Astrocyte (in vitro differentiated cells and primary cell): ENCODE measurements around the gene CDH13. TPM values are rescaled to one million over a fixed set of nuclear protein-coding genes. Genes with fewer than 3 reads are reported as not detected.
A peak's percentile ranks its signal among the peaks of the same experiment; 100 is the strongest.

Experiments
- DNase-seq: peaks from one replicate; pipeline ENCODE4 v3.0.0-alpha.2; 2010; ENCODE audit warnings: low read depth
- FAIRE-seq: peaks from 2 replicates; lab custom pipeline; 2011; peaks lifted over from hg19 to GRCh38; lab: Jason Lieb, UNC
- H2AFZ ChIP-seq: 2 replicates; pipeline ENCODE4 v1.6.0; 2012; ENCODE audit warnings: low read depth, low read length, inconsistent platforms
- H3K27ac ChIP-seq: 2 replicates; pipeline ENCODE4 v1.5.1; 2011; ENCODE audit warnings: low read depth, low read length, inconsistent platforms
- H3K27me3 ChIP-seq: 2 replicates; pipeline ENCODE4 v1.6.0; 2011; ENCODE audit warnings: low read length, inconsistent platforms; ENCODE audit not compliant: insufficient read depth
- H3K36me3 ChIP-seq: 2 replicates; pipeline ENCODE4 v1.5.1; 2011; ENCODE audit warnings: low read length, inconsistent platforms; ENCODE audit not compliant: insufficient read depth
- H3K4me1 ChIP-seq: 2 replicates; pipeline ENCODE4 v1.5.1; 2011; ENCODE audit warnings: low read length, inconsistent platforms; ENCODE audit not compliant: insufficient read depth
- H3K4me2 ChIP-seq: 2 replicates; pipeline ENCODE4 v1.6.0; 2012; ENCODE audit warnings: low read length, inconsistent platforms
- H3K4me3 ChIP-seq: 2 replicates; pipeline ENCODE4 v1.5.1; 2011; ENCODE audit warnings: low read depth, mild to moderate bottlenecking, low read length, inconsistent platforms; ENCODE audit not compliant: insufficient read depth
- H3K79me2 ChIP-seq: 2 replicates; pipeline ENCODE4 v1.6.0; 2012; ENCODE audit warnings: mild to moderate bottlenecking, low read length, inconsistent platforms; ENCODE audit not compliant: insufficient read depth
- H3K9ac ChIP-seq: 2 replicates; pipeline ENCODE4 v1.6.0; 2012; ENCODE audit warnings: mild to moderate bottlenecking, low read length, inconsistent platforms
- H3K9me3 ChIP-seq: 2 replicates; pipeline ENCODE4 v1.5.1; 2012; ENCODE audit warnings: low read depth, mild to moderate bottlenecking, low read length, inconsistent platforms; ENCODE audit not compliant: insufficient read depth
- H4K20me1 ChIP-seq: 2 replicates; pipeline ENCODE4 v1.6.0; 2012; ENCODE audit warnings: low read length, inconsistent platforms; ENCODE audit not compliant: insufficient read depth
- H3K27ac Mint-ChIP-seq: one replicate; pipeline ENCODE4 v1.8.0; 2021; ENCODE audit warnings: mild to moderate bottlenecking, mixed read lengths; ENCODE audit not compliant: unreplicated experiment
- H3K27me3 Mint-ChIP-seq: one replicate; pipeline ENCODE4 v1.8.0; 2021; ENCODE audit warnings: low read depth, mixed read lengths; ENCODE audit not compliant: unreplicated experiment
- H3K36me3 Mint-ChIP-seq: one replicate; pipeline ENCODE4 v1.8.0; 2021; ENCODE audit warnings: low read depth, mixed read lengths; ENCODE audit not compliant: unreplicated experiment
- H3K4me1 Mint-ChIP-seq: one replicate; pipeline ENCODE4 v1.8.0; 2021; ENCODE audit warnings: low read depth, mixed read lengths; ENCODE audit not compliant: unreplicated experiment
- H3K4me3 Mint-ChIP-seq: one replicate; pipeline ENCODE4 v1.8.0; 2021; ENCODE audit warnings: mild to moderate bottlenecking, moderate library complexity, mixed read lengths; ENCODE audit not compliant: unreplicated experiment
- H3K9me3 Mint-ChIP-seq: one replicate; pipeline ENCODE4 v1.8.0; 2021; ENCODE audit warnings: mild to moderate bottlenecking, mixed read lengths; ENCODE audit not compliant: unreplicated experiment
- EZH2 ChIP-seq: IDR thresholded peaks from 2 replicates; pipeline ENCODE4 v1.6.1; 2012; ENCODE audit warnings: mild to moderate bottlenecking, low read length, inconsistent platforms; ENCODE audit not compliant: insufficient read depth
- total RNA-seq: library from RNA; stranded (reverse); gene quantifications from 2 replicates; pipeline ENCODE4 v1.2.1, GENCODE V29; 2021
- TF ChIP-seq, protein P1 (sequence below): IDR thresholded peaks from 2 replicates; pipeline ENCODE4 v1.5.1; 2011; ENCODE audit warnings: low read depth, mild to moderate bottlenecking, inconsistent platforms, low read length, moderate library complexity; ENCODE audit not compliant: insufficient read depth

CDH13 gene
- total RNA-seq, 1 donor from 2014 or later = 41.7 TPM

DNA sequence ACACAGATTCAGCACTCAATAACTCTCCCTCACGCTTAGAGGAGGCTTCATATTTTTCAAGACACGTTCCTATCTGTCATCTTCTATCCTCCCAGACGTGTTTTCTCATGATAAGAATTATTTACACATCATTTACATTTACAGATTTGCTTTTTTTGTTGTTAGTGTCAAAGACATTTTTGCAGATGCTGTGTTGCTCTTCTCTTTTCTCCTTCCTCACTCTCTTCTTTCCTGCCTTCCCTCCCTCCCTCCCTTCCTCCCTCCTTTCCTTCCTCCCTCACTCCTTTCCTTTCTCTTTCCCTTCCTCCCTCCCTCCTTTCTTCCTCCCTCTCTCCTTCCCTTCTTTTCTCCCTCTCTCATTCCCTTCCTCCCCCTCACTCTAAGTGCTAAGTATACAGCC lies 643.9 kb downstream of the CDH13 start:
- no peaks in the 10 kb centered on the region for H3K4me1 Mint-ChIP-seq
- no peak for TF ChIP-seq EZH2
- TF ChIP-seq, protein P1, sequence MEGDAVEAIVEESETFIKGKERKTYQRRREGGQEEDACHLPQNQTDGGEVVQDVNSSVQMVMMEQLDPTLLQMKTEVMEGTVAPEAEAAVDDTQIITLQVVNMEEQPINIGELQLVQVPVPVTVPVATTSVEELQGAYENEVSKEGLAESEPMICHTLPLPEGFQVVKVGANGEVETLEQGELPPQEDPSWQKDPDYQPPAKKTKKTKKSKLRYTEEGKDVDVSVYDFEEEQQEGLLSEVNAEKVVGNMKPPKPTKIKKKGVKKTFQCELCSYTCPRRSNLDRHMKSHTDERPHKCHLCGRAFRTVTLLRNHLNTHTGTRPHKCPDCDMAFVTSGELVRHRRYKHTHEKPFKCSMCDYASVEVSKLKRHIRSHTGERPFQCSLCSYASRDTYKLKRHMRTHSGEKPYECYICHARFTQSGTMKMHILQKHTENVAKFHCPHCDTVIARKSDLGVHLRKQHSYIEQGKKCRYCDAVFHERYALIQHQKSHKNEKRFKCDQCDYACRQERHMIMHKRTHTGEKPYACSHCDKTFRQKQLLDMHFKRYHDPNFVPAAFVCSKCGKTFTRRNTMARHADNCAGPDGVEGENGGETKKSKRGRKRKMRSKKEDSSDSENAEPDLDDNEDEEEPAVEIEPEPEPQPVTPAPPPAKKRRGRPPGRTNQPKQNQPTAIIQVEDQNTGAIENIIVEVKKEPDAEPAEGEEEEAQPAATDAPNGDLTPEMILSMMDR = no peak
- Histone ChIP-seq H4K20me1 (no peaks in the 10 kb centered on the region), H3K9ac (no peak overlapping the region), H3K4me2 (no peak overlapping the region), H3K4me1 (no peaks in the 10 kb centered on the region), H3K9me3 (no peaks in the 10 kb centered on the region), H3K79me2 (no peaks in the 10 kb centered on the region), H2AFZ (no peak overlapping the region), H3K4me3 (no peak overlapping the region), H3K27ac (no peak overlapping the region), H3K36me3 (no peaks in the 10 kb centered on the region), H3K27me3 (no peaks in the 10 kb centered on the region)
- no peak overlapping the region for H3K27ac Mint-ChIP-seq
- DNase-seq (no peak), FAIRE-seq (no peak)
- peaks cover 4% of the 10 kb centered on the region for H3K27me3 Mint-ChIP-seq
- peaks cover 1% of the 10 kb centered on the region for H3K36me3 Mint-ChIP-seq
- no peaks in the 10 kb centered on the region for H3K9me3 Mint-ChIP-seq
- H3K4me3 Mint-ChIP-seq = no peak overlapping the region

DNA sequence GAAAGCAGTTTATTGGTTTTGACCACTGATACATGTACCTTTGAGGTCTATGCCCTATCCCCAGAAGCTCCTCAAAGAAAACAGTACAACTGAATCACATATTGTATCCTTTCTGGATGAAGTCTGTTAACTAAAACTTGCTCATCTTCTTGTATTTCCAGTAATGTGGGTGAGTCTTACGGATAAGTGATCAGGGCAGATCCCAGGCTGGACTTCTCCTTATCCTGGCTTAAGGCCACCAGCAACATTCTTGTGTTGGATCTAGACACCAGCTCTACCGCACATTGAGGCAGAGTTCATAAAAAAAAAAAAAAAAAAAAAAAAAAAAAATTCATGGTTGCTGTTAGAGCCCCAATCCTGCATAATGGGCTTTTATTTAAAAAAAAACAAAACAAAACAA lies 644.4 kb downstream of the CDH13 start:
- Mint-ChIP-seq H3K27ac (no peak overlapping the region), H3K4me1 (no peaks in the 10 kb centered on the region), H3K27me3 (peaks cover 4% of the 10 kb centered on the region), H3K36me3 (peaks cover 1% of the 10 kb centered on the region), H3K4me3 (no peak overlapping the region), H3K9me3 (no peaks in the 10 kb centered on the region)
- Histone ChIP-seq H3K9me3 (no peaks in the 10 kb centered on the region), H3K4me3 (no peak overlapping the region), H3K4me2 (no peak overlapping the region), H3K27me3 (no peaks in the 10 kb centered on the region), H2AFZ (no peak overlapping the region), H3K79me2 (no peaks in the 10 kb centered on the region), H4K20me1 (no peaks in the 10 kb centered on the region), H3K9ac (no peak overlapping the region), H3K36me3 (no peaks in the 10 kb centered on the region), H3K27ac (no peak overlapping the region), H3K4me1 (no peaks in the 10 kb centered on the region)
- TF ChIP-seq, protein P1 = no peak
- TF ChIP-seq EZH2 = no peak
- DNase-seq = no peak
- FAIRE-seq = no peak

DNA sequence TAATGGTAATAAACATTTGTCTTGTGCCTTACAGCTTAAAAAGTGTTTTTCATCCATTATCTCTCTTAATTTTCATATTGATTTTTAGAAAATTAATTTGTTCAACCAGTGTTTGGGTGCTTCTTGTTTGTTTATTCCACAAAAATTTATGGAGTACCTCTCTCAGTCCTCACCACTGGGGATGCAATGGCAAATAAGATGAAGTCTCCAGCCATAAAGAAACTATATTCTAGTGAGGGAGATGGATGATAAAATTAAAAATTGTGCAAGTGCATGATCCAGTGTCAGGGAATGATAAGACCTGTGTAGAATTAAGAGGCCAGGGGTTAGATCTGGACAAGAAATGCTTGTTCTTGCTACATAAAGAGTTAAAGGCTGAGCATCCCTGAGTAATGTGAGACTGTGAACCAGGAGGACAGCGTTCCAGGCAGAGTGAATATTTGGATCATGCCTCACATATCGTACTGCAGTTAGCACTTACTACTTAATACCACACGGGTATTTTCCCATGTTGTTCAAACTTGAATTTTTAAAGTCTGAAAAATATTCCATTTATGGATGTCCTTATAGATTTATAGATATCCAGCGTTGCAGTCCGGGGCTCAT lies 645.3 kb downstream of the CDH13 start:
- TF ChIP-seq, protein P1 = no peak
- no peak for TF ChIP-seq EZH2
- Histone ChIP-seq H3K36me3 (no peaks in the 10 kb centered on the region), H3K4me2 (no peak overlapping the region), H3K9me3 (no peaks in the 10 kb centered on the region), H3K4me3 (no peak overlapping the region), H3K79me2 (no peaks in the 10 kb centered on the region), H3K27ac (no peak overlapping the region), H4K20me1 (no peaks in the 10 kb centered on the region), H3K4me1 (no peaks in the 10 kb centered on the region), H3K9ac (no peak overlapping the region), H2AFZ (no peak overlapping the region), H3K27me3 (no peaks in the 10 kb centered on the region)
- H3K36me3 Mint-ChIP-seq = no peaks in the 10 kb centered on the region
- peak; percentile 6 for DNase-seq
- H3K4me1 Mint-ChIP-seq = no peaks in the 10 kb centered on the region
- peaks cover 2% of the 10 kb centered on the region for H3K27me3 Mint-ChIP-seq
- no peak overlapping the region for H3K27ac Mint-ChIP-seq
- no peak overlapping the region for H3K4me3 Mint-ChIP-seq
- no peak for FAIRE-seq
- H3K9me3 Mint-ChIP-seq = no peaks in the 10 kb centered on the region
